ENCODE results near the gene LHX2. TPM values are rescaled to one million over a fixed set of nuclear protein-coding genes. Genes with fewer than 3 reads are reported as not detected.

Gene LHX2
- total RNA-seq, 1 donor from 2014 or later: not detected

DNA sequence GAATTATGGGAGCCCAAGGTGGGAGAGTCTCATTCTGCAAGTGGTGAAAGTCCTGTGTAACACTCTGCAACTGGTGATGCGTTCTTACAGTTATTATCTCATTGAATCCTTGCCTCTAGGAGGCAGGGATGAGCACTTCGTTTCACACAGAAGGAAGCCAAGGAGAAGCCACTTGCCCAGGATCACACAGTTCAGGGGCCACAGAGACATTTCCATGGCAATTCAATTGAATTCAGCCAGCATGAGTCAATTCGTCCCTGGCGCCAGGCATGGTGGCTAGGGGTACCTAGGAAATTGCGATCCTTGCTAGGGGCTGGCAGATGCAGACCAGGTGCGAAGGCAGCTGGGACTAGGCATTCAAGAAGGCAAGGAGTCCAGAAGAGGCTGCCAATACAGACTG, 26.2 kb downstream of the LHX2 start:
- no peak for DNase-seq (ENCODE audit: extremely low spot score, unreplicated experiment)
- TF ChIP-seq, protein P1, sequence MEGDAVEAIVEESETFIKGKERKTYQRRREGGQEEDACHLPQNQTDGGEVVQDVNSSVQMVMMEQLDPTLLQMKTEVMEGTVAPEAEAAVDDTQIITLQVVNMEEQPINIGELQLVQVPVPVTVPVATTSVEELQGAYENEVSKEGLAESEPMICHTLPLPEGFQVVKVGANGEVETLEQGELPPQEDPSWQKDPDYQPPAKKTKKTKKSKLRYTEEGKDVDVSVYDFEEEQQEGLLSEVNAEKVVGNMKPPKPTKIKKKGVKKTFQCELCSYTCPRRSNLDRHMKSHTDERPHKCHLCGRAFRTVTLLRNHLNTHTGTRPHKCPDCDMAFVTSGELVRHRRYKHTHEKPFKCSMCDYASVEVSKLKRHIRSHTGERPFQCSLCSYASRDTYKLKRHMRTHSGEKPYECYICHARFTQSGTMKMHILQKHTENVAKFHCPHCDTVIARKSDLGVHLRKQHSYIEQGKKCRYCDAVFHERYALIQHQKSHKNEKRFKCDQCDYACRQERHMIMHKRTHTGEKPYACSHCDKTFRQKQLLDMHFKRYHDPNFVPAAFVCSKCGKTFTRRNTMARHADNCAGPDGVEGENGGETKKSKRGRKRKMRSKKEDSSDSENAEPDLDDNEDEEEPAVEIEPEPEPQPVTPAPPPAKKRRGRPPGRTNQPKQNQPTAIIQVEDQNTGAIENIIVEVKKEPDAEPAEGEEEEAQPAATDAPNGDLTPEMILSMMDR (IDR thresholded peaks at IDR 0.05): peak; percentile 13
- Mint-ChIP-seq H3K9me3 (ENCODE audit: unreplicated experiment) (no peaks in the 10 kb centered on the region), H3K4me3 (ENCODE audit: unreplicated experiment) (no peak overlapping the region), H3K27me3 (ENCODE audit: unreplicated experiment) (peaks cover 71% of the 10 kb centered on the region), H3K36me3 (ENCODE audit: unreplicated experiment) (no peaks in the 10 kb centered on the region), H3K4me1 (ENCODE audit: unreplicated experiment) (peaks cover 12% of the 10 kb centered on the region), H3K27ac (ENCODE audit: unreplicated experiment) (no peak overlapping the region)

DNA sequence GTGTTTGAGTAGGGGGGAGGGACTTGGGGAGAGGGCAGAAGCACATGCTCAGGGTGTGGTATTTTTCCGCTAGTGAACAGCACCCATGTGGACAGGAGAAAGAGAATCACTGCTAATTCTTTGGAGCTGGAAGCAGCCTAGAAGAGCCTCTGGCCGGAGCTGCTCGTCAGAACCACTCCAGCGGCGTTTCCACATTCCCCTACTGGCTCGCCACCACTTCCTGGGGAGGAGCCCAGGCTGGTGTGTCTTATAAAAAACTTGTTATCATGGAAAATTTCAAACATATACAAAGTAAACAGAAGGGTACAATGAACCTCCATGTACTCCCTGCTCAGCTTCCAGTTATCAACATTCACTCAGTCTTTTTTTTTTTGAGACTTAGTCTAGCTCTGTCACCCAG, 26.7 kb downstream of the LHX2 start:
- no peak overlapping the region for H3K4me3 Mint-ChIP-seq (ENCODE audit: unreplicated experiment)
- no peak for DNase-seq (ENCODE audit: extremely low spot score, unreplicated experiment)

DNA sequence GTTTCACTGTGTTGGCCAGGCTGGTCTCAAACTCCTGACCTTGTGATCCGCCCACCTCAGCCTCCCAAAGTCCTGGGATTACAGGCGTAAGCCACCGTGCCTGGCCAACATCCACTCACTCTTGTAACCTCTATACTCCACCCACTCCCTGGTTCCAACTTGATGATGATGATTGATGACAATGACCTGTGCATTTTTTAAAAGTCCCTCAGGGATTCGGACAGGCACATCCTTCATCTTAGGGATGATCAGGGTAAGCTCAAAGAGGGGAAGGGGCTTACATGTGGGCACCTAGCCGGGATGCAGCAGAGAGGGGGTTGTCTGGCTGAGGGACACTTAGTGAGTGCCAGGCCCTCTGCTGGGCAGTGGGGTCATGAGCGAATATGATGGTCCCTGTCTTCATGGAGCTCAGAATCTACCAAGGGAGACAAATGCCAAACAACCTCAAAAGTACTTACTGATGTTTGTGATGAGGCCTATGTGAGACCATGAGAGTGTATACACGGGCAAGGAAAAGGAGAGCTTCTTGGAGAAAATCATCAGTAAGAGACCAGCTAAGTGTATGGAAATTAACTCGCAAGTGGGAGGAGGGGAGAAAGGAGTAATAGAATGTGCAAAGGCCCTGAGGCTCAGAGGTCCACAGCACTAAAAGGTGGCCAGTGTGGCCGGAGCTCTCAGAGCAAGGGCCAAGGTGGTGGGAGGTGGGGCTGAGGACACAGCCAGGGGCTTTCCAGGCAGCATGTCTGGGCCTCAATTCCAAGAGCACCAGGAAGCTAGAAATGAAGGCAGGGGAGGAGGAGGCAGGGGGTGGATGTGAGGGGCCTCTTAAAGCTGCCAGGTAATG, 27.4 kb downstream of the LHX2 start:
- no peaks in the 10 kb centered on the region for H3K36me3 Mint-ChIP-seq (ENCODE audit: unreplicated experiment)
- no peaks in the 10 kb centered on the region for H3K9me3 Mint-ChIP-seq (ENCODE audit: unreplicated experiment)
- H3K4me3 Mint-ChIP-seq (ENCODE audit: unreplicated experiment): no peak overlapping the region
- TF ChIP-seq, protein P1 (IDR thresholded peaks at IDR 0.05): peak; percentile 10
- DNase-seq (ENCODE audit: extremely low spot score, unreplicated experiment): no peak
- H3K27me3 Mint-ChIP-seq (ENCODE audit: unreplicated experiment): peaks cover 65% of the 10 kb centered on the region
- peaks cover 12% of the 10 kb centered on the region for H3K4me1 Mint-ChIP-seq (ENCODE audit: unreplicated experiment)
- no peak overlapping the region for H3K27ac Mint-ChIP-seq (ENCODE audit: unreplicated experiment)

More for the DNA sequence above, 26.7 kb downstream of the LHX2 start:
- Mint-ChIP-seq H3K27me3 (ENCODE audit: unreplicated experiment) (peaks cover 69% of the 10 kb centered on the region), H3K27ac (ENCODE audit: unreplicated experiment) (no peak overlapping the region), H3K9me3 (ENCODE audit: unreplicated experiment) (no peaks in the 10 kb centered on the region), H3K36me3 (ENCODE audit: unreplicated experiment) (no peaks in the 10 kb centered on the region), H3K4me1 (ENCODE audit: unreplicated experiment) (peaks cover 12% of the 10 kb centered on the region)
- TF ChIP-seq, protein P1 (IDR thresholded peaks at IDR 0.05): no peak

DNA sequence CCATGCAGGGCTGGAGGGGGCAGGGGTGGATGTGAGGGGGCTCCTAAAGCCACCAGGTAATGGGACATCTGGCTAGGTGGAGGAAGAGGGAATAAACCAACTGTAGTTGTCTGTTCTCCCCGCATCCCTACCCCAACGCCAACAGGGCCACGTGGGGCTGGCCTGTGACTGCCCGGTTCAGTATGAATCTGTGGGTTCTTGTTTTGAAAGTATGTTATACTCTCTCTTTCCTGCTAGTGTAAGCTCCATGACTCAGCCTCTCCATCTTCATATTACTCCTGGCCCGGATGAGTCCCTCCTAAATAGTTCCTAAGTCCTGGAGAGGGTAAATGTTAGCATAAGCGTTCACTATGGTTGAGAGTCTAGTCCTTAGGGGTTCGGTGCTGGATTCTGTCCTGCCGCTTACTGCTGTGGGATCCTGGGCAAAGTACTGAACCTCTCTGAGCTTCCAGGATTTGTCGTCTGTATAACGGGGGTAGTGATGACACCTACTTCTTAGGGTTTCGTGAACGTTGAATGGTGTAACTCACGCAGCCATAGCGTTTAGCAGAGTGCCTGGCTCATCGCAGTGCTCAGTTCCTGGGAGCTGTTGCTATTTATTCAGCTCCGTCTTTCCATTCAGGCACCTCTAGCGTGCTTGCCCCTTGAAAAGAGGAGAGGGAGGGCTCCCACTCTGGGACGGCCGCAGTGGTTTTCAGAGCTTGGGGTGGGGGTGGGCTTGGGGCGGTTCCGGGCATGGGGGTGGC, 28.8 kb downstream of the LHX2 start:
- peaks cover 62% of the 10 kb centered on the region for H3K27me3 Mint-ChIP-seq (ENCODE audit: unreplicated experiment)
- H3K9me3 Mint-ChIP-seq (ENCODE audit: unreplicated experiment): no peaks in the 10 kb centered on the region
- TF ChIP-seq, protein P1 (IDR thresholded peaks at IDR 0.05): no peak
- peaks cover 12% of the 10 kb centered on the region for H3K4me1 Mint-ChIP-seq (ENCODE audit: unreplicated experiment)
- H3K36me3 Mint-ChIP-seq (ENCODE audit: unreplicated experiment): no peaks in the 10 kb centered on the region
- no peak for DNase-seq (ENCODE audit: extremely low spot score, unreplicated experiment)
- H3K27ac Mint-ChIP-seq (ENCODE audit: unreplicated experiment): no peak overlapping the region
- peak overlapping the region; percentile 55 for H3K4me3 Mint-ChIP-seq (ENCODE audit: unreplicated experiment)

Data from osteocyte (in vitro differentiated cells).